NCI-H1417 treated with DMSO at 0.1 percent for 48 hours (cell line): ENCODE data around the gene WNT7B.
A peak's percentile ranks its signal among the peaks of the same experiment; 100 is the strongest.

ENCODE experiments used
- DNase-seq: peaks from one replicate; lab custom pipeline; 2025; lab: John Stamatoyannopoulos, UW

The WNT7B gene

GRCh38 chr22:45977003-45977411, at the start of gene WNT7B:
Gene WNT7B (minus strand): TSS chr22:45977162. CDS start chr22:45976754, 408 bp downstream.
- no peak for DNase-seq

GRCh38 chr22:46025973-46026898, 49.3 kb upstream of the WNT7B start:
- DNase-seq: no peak

- no peak for DNase-seq
Measured at GRCh38 chr22:46025225-46025972, 48.4 kb upstream of the WNT7B start.

- no peak for DNase-seq
Measured at GRCh38 chr22:46024136-46024840, 47.3 kb upstream of the WNT7B start.

- DNase-seq: no peak
Measured at GRCh38 chr22:46023558-46023981, 46.6 kb upstream of the WNT7B start.

- no peak for DNase-seq
Measured at GRCh38 chr22:46022881-46023512, 46.0 kb upstream of the WNT7B start.

GRCh38 chr22:46021577-46021976, 44.6 kb upstream of the WNT7B start:
- DNase-seq: no peak

GRCh38 chr22:46019351-46019750, 42.4 kb upstream of the WNT7B start:
- DNase-seq: no peak

GRCh38 chr22:46018859-46019258, 41.9 kb upstream of the WNT7B start:
- DNase-seq: no peak

GRCh38 chr22:46017166-46017565, 40.2 kb upstream of the WNT7B start:
- DNase-seq: no peak

- DNase-seq: peak; percentile 18
Measured at GRCh38 chr22:46013460-46014416, 36.8 kb upstream of the WNT7B start.

- DNase-seq: no peak
Measured at GRCh38 chr22:46012881-46013281, 35.9 kb upstream of the WNT7B start.

GRCh38 chr22:46012182-46012880, 35.4 kb upstream of the WNT7B start:
- no peak for DNase-seq

GRCh38 chr22:46011627-46012181, 34.7 kb upstream of the WNT7B start:
- no peak for DNase-seq

- no peak for DNase-seq
Measured at GRCh38 chr22:46010951-46011626, 34.1 kb upstream of the WNT7B start.

- DNase-seq: no peak
Measured at GRCh38 chr22:46010207-46010867, 33.4 kb upstream of the WNT7B start.

GRCh38 chr22:46009730-46010129, 32.8 kb upstream of the WNT7B start:
- DNase-seq: no peak

- DNase-seq: no peak
Measured at GRCh38 chr22:46008836-46009596, 32.1 kb upstream of the WNT7B start.
